ENCODE data around the gene SLC7A5. TPM values are rescaled to one million over a fixed set of nuclear protein-coding genes. Genes with fewer than 3 reads are reported as not detected.

The SLC7A5 gene
- total and polyA plus RNA-seq, 2 of the 4 experiments (the other 2 are of a cell fraction), result 11.3 to 101 TPM

DNA sequence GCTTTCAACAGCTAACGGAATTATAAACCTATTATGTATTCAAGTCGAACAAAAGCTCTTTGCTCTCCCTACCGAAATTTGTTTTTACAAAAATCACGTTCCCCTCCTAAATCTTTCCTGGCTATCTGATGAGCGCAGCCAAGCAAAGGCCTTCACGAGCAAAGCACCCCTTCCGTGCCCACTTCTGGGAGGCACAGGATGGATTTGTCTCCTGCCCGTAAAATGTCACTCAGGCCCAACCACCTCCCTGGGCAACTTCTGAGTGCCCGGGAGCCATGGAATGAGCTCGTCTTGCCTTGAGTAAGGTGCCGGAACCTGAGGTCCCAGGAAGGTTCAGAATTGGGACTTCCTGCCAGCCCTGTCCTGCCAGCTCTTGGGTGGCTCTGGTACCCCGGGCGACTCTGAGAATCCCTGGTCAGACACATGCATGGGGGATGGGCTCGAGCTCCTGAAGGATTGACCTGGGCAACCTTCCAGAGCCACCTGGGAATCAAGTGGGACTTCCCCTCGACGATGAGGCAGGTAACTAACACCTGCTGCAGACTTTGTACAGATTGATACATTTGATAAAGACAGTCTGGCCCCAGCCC is 19.8 kb downstream of the SLC7A5 start:
- no peaks in the 10 kb centered on the region for H3K27me3 ChIP-seq (ENCODE audit: control insufficient read depth, insufficient read depth, low read length)
- no peak overlapping the region for H2BK5ac ChIP-seq (ENCODE audit: low read depth, low read length, poor library complexity, severe bottlenecking)
- no peak for DNase-seq
- H3K4me3 ChIP-seq (ENCODE audit: insufficient read depth, low read depth, low read length), result no peak overlapping the region
- BruUV-seq (replicated peaks), result no TSS peak
- no peak overlapping the region for H4K5ac ChIP-seq (ENCODE audit: low read depth, low read length)
- peak overlapping the region; percentile 64 for H2AFZ ChIP-seq (replicated peaks; ENCODE audit: low read length, poor library complexity)
- H3K56ac ChIP-seq (ENCODE audit: extremely low read depth, insufficient read depth, low read length), result no peak overlapping the region
- H3K36me3 ChIP-seq (ENCODE audit: control insufficient read depth, insufficient read depth, low read length), result peaks cover 54% of the 10 kb centered on the region
- no peak overlapping the region for H3K27ac ChIP-seq (ENCODE audit: insufficient read depth, low read length)
- H3K23ac ChIP-seq (ENCODE audit: low read depth, low read length), result no peak overlapping the region
- no peak for ATAC-seq (ENCODE audit: low read depth)
- H3K18ac ChIP-seq (ENCODE audit: low read depth, low read length), result no peak overlapping the region
- H4K91ac ChIP-seq (ENCODE audit: insufficient read depth, low read depth, low read length), result no peak overlapping the region
- H2BK15ac ChIP-seq (ENCODE audit: low read depth, low read length), result no peak overlapping the region
- no peak overlapping the region for H2BK20ac ChIP-seq (ENCODE audit: low read depth, low read length)
- no peak overlapping the region for H2AK5ac ChIP-seq (ENCODE audit: low read depth, low read length)
- no peaks in the 10 kb centered on the region for H3K9me3 ChIP-seq (ENCODE audit: control insufficient read depth, insufficient read depth, low read length)
- H3K79me1 ChIP-seq (ENCODE audit: low read depth in 1 of 2, low read length in 2 of 2), result peaks cover 36 to 93% of the 10 kb centered on the region in 2 experiments
- ChIA-PET CTCF (interaction anchor here (0.9 to 2.0 kb wide), 10 partner anchors 11 to 69 kb away, joined by 3 to 10 read pairs (median 4); partner anchors contain the start of gene SLC7A5), POLR2A (ENCODE audit: unreplicated experiment) (no interaction called here)
- no peak for TF ChIP-seq CEBPB (IDR thresholded peaks at IDR 0.05; ENCODE audit: low read depth, low read length)
- no peak for TF ChIP-seq MAFK (IDR thresholded peaks at IDR 0.05; ENCODE audit: low read depth, low read length)
- TF ChIP-seq, protein P1, sequence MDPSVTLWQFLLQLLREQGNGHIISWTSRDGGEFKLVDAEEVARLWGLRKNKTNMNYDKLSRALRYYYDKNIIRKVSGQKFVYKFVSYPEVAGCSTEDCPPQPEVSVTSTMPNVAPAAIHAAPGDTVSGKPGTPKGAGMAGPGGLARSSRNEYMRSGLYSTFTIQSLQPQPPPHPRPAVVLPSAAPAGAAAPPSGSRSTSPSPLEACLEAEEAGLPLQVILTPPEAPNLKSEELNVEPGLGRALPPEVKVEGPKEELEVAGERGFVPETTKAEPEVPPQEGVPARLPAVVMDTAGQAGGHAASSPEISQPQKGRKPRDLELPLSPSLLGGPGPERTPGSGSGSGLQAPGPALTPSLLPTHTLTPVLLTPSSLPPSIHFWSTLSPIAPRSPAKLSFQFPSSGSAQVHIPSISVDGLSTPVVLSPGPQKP (IDR thresholded peaks at IDR 0.05; ENCODE audit: borderline replicate concordance, low read depth, low read length), result no peak
- no peak for TF ChIP-seq MXI1 (IDR thresholded peaks at IDR 0.05; ENCODE audit: borderline replicate concordance, low read depth, low read length)
- TF ChIP-seq SMC3 (IDR thresholded peaks at IDR 0.05; ENCODE audit: low read depth, low read length), result no peak
- no peak for TF ChIP-seq BHLHE40 (IDR thresholded peaks at IDR 0.05; ENCODE audit: low read depth, low read length)
- no peak for TF ChIP-seq MAZ (IDR thresholded peaks at IDR 0.05; ENCODE audit: borderline replicate concordance, low read depth, low read length)
- TF ChIP-seq CHD1 (IDR thresholded peaks at IDR 0.05; ENCODE audit: low read depth, low read length), result no peak
- no peak for TF ChIP-seq RCOR1 (IDR thresholded peaks at IDR 0.05; ENCODE audit: insufficient replicate concordance, low read length)
- TF ChIP-seq POLR2A (IDR thresholded peaks at IDR 0.05; ENCODE audit: low read depth, low read length), result no peak
- TF ChIP-seq, protein P2, sequence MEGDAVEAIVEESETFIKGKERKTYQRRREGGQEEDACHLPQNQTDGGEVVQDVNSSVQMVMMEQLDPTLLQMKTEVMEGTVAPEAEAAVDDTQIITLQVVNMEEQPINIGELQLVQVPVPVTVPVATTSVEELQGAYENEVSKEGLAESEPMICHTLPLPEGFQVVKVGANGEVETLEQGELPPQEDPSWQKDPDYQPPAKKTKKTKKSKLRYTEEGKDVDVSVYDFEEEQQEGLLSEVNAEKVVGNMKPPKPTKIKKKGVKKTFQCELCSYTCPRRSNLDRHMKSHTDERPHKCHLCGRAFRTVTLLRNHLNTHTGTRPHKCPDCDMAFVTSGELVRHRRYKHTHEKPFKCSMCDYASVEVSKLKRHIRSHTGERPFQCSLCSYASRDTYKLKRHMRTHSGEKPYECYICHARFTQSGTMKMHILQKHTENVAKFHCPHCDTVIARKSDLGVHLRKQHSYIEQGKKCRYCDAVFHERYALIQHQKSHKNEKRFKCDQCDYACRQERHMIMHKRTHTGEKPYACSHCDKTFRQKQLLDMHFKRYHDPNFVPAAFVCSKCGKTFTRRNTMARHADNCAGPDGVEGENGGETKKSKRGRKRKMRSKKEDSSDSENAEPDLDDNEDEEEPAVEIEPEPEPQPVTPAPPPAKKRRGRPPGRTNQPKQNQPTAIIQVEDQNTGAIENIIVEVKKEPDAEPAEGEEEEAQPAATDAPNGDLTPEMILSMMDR (conservative IDR thresholded peaks at IDR 0.05; ENCODE audit: low read depth, low read length), result no peak
- TF ChIP-seq, protein P3, sequence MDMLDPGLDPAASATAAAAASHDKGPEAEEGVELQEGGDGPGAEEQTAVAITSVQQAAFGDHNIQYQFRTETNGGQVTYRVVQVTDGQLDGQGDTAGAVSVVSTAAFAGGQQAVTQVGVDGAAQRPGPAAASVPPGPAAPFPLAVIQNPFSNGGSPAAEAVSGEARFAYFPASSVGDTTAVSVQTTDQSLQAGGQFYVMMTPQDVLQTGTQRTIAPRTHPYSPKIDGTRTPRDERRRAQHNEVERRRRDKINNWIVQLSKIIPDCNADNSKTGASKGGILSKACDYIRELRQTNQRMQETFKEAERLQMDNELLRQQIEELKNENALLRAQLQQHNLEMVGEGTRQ (IDR thresholded peaks at IDR 0.05; ENCODE audit: low read depth, low read length), result no peak
- TF ChIP-seq RAD21 (IDR thresholded peaks at IDR 0.05; ENCODE audit: low read length), result no peak
- TF ChIP-seq FOS (IDR thresholded peaks at IDR 0.05; ENCODE audit: low read depth, low read length), result no peak
- no peak for TF ChIP-seq RFX5 (IDR thresholded peaks at IDR 0.05; ENCODE audit: low read depth, low read length)
- no peak for TF ChIP-seq NFE2L2 (IDR thresholded peaks at IDR 0.05; ENCODE audit: low read depth, low read length)
- no peak overlapping the region for H3K9ac ChIP-seq (ENCODE audit: low read depth, low read length)
- peak overlapping the region; percentile 19 for H2AK9ac ChIP-seq (replicated peaks; ENCODE audit: low read depth, low read length, poor library complexity)
- H3K14ac ChIP-seq (replicated peaks; ENCODE audit: low read depth, low read length), result no peak overlapping the region
- H3K9me1 ChIP-seq (ENCODE audit: insufficient read depth, low read length), result peaks cover 19% of the 10 kb centered on the region
- peaks cover 15% of the 10 kb centered on the region for H3K4me1 ChIP-seq (ENCODE audit: control insufficient read depth, insufficient read depth, low read length)
- dilution Hi-C loops (cut with HindIII; ENCODE audit: low sequenced_read_pairs, unreplicated experiment), result no loop called here
- H3K4me2 ChIP-seq (ENCODE audit: low read depth, low read length), result no peak overlapping the region
- peaks cover 71% of the 10 kb centered on the region for H4K20me1 ChIP-seq (ENCODE audit: insufficient read depth, low read length)
- no peak overlapping the region for H2BK120ac ChIP-seq (ENCODE audit: low read depth, low read length)
- WGBS, 2 experiments (ENCODE audit: extremely low coverage in 2 of 2, insufficient read length in 1 of 2), result 92% methylated on average over 12 of the region's 16 CpGs; no CpG with 5 or more reads in 1 of the 2 experiments
- no peak overlapping the region for H4K8ac ChIP-seq (ENCODE audit: low read depth in 2 of 2, low read length in 2 of 2)
- intact Hi-C loops (cut with micrococcal nuclease), result loop anchor here (1.0 to 5.0 kb wide), 2 partner anchors 22 to 72 kb away; no protein-coding TSS in a partner anchor
- no peak overlapping the region for H3K4ac ChIP-seq (ENCODE audit: low read depth, low read length)
- in situ Hi-C loops (cut with MboI; ENCODE audit: low sequenced_read_pairs), result no loop called here
